Peyer's patch (tissue), 4 donors: ENCODE data around the gene RFTN1.

Experiments
- CTCF ChIP-seq, 6 experiments: fragments of 450-650 bp in 4 of 6; fragments of 200-600 bp in 2 of 6; sonication (generic) in 1 of 6; IDR thresholded peaks; one replicate each; pipeline ENCODE4 v1.5.1; 2017 to 2019; ENCODE audit warnings: antibody characterized with exemption in 6 of 6, mild to moderate bottlenecking in 3 of 6, moderate library complexity in 1 of 6
- POLR2A ChIP-seq, 2 donors: fragments of 450-650 bp; IDR thresholded peaks; one replicate each; pipeline ENCODE4 v1.5.1; 2017; ENCODE audit warnings: antibody characterized with exemption in 2 of 2, mild to moderate bottlenecking in 2 of 2, moderate library complexity in 2 of 2

- TF ChIP-seq CTCF (IDR thresholded peaks at IDR 0.05) = no peak
- no peak for TF ChIP-seq POLR2A (IDR thresholded peaks at IDR 0.05)
Measured at GRCh38 chr3:16470590-16470989, 42.9 kb downstream of the RFTN1 start.
